H9 (cell line): ENCODE measurements around the gene FAM174C. TPM values are rescaled to one million over a fixed set of nuclear protein-coding genes. Genes with fewer than 3 reads are reported as not detected.

Experiments
- DNase-seq: peaks from one replicate; pipeline ENCODE4 v3.0.0-alpha.2; 2017
- H2AFZ ChIP-seq: one replicate; pipeline ENCODE4 v1.6.1; 2013; ENCODE audit warnings: mild to moderate bottlenecking, low read length, control low read depth, moderate library complexity
- H2AK5ac ChIP-seq: 2 replicates; pipeline ENCODE4 v1.6.1; 2013; ENCODE audit warnings: low read length, control low read depth, mixed read lengths; ENCODE audit not compliant: insufficient read length
- H2BK120ac ChIP-seq: one replicate; pipeline ENCODE4 v1.6.1; 2013; ENCODE audit warnings: low read depth, mild to moderate bottlenecking, low read length, control low read depth, inconsistent platforms; ENCODE audit not compliant: poor library complexity, severe bottlenecking
- H2BK12ac ChIP-seq: 2 replicates; pipeline ENCODE4 v1.6.1; 2013; ENCODE audit warnings: low read length, control low read depth, mixed read lengths, low read depth; ENCODE audit not compliant: insufficient read length
- H2BK15ac ChIP-seq: 2 replicates; pipeline ENCODE4 v1.6.1; 2013; ENCODE audit warnings: low read depth, low read length, control low read depth
- H2BK20ac ChIP-seq: one replicate; pipeline ENCODE4 v1.6.1; 2013; ENCODE audit warnings: low read depth, mild to moderate bottlenecking, low read length, control low read depth, inconsistent platforms; ENCODE audit not compliant: poor library complexity, severe bottlenecking
- H2BK5ac ChIP-seq: 2 replicates; pipeline ENCODE4 v1.6.1; 2013; ENCODE audit warnings: low read length, control low read depth, mixed read lengths; ENCODE audit not compliant: insufficient read length
- H3K14ac ChIP-seq: 2 replicates; pipeline ENCODE4 v1.6.1; 2013; ENCODE audit warnings: low read length, control low read depth; ENCODE audit not compliant: insufficient read depth
- H3K18ac ChIP-seq: 2 replicates; pipeline ENCODE4 v1.6.1; 2013; ENCODE audit warnings: low read depth, mild to moderate bottlenecking, mixed read lengths, low read length, control low read depth; ENCODE audit not compliant: insufficient read length
- H3K23ac ChIP-seq: 2 replicates; pipeline ENCODE4 v1.6.1; 2013; ENCODE audit warnings: low read length, control low read depth, mixed read lengths, low read depth; ENCODE audit not compliant: insufficient read length
- H3K23me2 ChIP-seq: 2 replicates; pipeline ENCODE4 v1.6.1; 2013; ENCODE audit warnings: low read depth, mild to moderate bottlenecking, mixed read lengths, low read length, control low read depth; ENCODE audit not compliant: insufficient read length, poor library complexity, severe bottlenecking
- H3K27ac ChIP-seq: 2 replicates; pipeline ENCODE4 v1.5.1; 2013; ENCODE audit warnings: low read length, control low read depth, mixed read lengths, low read depth; ENCODE audit not compliant: insufficient read length
- H3K27me3 ChIP-seq: 2 replicates; pipeline ENCODE4 v1.6.1; 2013; ENCODE audit warnings: low read length, control low read depth, inconsistent platforms; ENCODE audit not compliant: insufficient read depth
- H3K4ac ChIP-seq: 2 replicates; pipeline ENCODE4 v1.6.1; 2013; ENCODE audit warnings: low read depth, mild to moderate bottlenecking, control low read depth, inconsistent platforms, low read length, moderate library complexity
- H3K4me1 ChIP-seq: 2 replicates; pipeline ENCODE4 v1.6.1; 2013; ENCODE audit warnings: low read length, control low read depth, inconsistent platforms; ENCODE audit not compliant: insufficient read depth
- H3K4me2 ChIP-seq: 2 replicates; pipeline ENCODE4 v1.6.1; 2013; ENCODE audit warnings: low read length, control low read depth, mixed read lengths; ENCODE audit not compliant: insufficient read length, insufficient read depth
- H3K56ac ChIP-seq: 2 replicates; pipeline ENCODE4 v1.6.1; 2013; ENCODE audit warnings: low read depth, mild to moderate bottlenecking, mixed read lengths, low read length, control low read depth; ENCODE audit not compliant: insufficient read length
- H3K79me1 ChIP-seq: 2 replicates; pipeline ENCODE4 v1.6.1; 2013; ENCODE audit warnings: low read depth, mild to moderate bottlenecking, moderate library complexity, low read length, control low read depth, inconsistent platforms; ENCODE audit not compliant: insufficient read depth, poor library complexity, severe bottlenecking
- H3K79me2 ChIP-seq: 2 replicates; pipeline ENCODE4 v1.6.1; 2013; ENCODE audit warnings: low read length, control low read depth, inconsistent platforms; ENCODE audit not compliant: insufficient read depth
- H3K9ac ChIP-seq: 2 replicates; pipeline ENCODE4 v1.6.1; 2013; ENCODE audit warnings: low read length, control low read depth, mixed read lengths; ENCODE audit not compliant: insufficient read length; ENCODE audit errors: extremely low read depth
- H3K9me3 ChIP-seq: one replicate; pipeline ENCODE4 v1.6.1; 2013; ENCODE audit warnings: low read depth, low read length, inconsistent platforms; ENCODE audit not compliant: control insufficient read depth
- H3T11ph ChIP-seq: one replicate; pipeline ENCODE4 v1.6.1; 2013; ENCODE audit warnings: mild to moderate bottlenecking, low read length, control low read depth, inconsistent platforms
- H4K20me1 ChIP-seq: one replicate; pipeline ENCODE4 v1.6.1; 2013; ENCODE audit not compliant: control insufficient read depth, insufficient read length, insufficient read depth
- H4K5ac ChIP-seq: 2 replicates; pipeline ENCODE4 v1.6.1; 2013; ENCODE audit warnings: low read depth, mild to moderate bottlenecking, mixed read lengths, low read length, control low read depth; ENCODE audit not compliant: insufficient read length
- H4K8ac ChIP-seq: replicated peaks from 2 replicates; pipeline ENCODE4 v1.6.1; 2013; ENCODE audit warnings: low read length, control low read depth, mixed read lengths, low read depth; ENCODE audit not compliant: insufficient read length
- H4K91ac ChIP-seq: 2 replicates; pipeline ENCODE4 v1.6.1; 2013; ENCODE audit warnings: low read depth, mild to moderate bottlenecking, moderate library complexity, mixed read lengths, low read length, control low read depth; ENCODE audit not compliant: insufficient read length
- H3K27ac Mint-ChIP-seq, 3 experiments: 2 replicates in 2 of 3; 3 replicates in 1 of 3; pipeline ENCODE4 v1.8.0; 2020 to 2021; ENCODE audit warnings: mixed read lengths in 3 of 3, mild to moderate bottlenecking in 1 of 3, moderate library complexity in 1 of 3
- H3K27me3 Mint-ChIP-seq: 2 replicates; pipeline ENCODE4 v1.8.0; 2021; ENCODE audit warnings: low read depth, mild to moderate bottlenecking, moderate library complexity, mixed read lengths
- H3K36me3 Mint-ChIP-seq, 3 experiments: 2 replicates in 2 of 3; 3 replicates in 1 of 3; pipeline ENCODE4 v1.8.0; 2020 to 2021; ENCODE audit warnings: low read depth in 3 of 3, mixed read lengths in 3 of 3; ENCODE audit not compliant: insufficient read depth in 1 of 3
- H3K4me1 Mint-ChIP-seq, 2 experiments: 2 replicates each; pipeline ENCODE4 v1.8.0; 2020; ENCODE audit warnings: mixed read lengths in 2 of 2
- H3K4me3 Mint-ChIP-seq, 2 experiments: 2 replicates in 1 of 2; 3 replicates in 1 of 2; pipeline ENCODE4 v1.8.0; 2020 to 2021; ENCODE audit warnings: mild to moderate bottlenecking in 2 of 2, mixed read lengths in 2 of 2, moderate library complexity in 1 of 2
- H3K9me3 Mint-ChIP-seq, 2 experiments: 2 replicates in 1 of 2; 3 replicates in 1 of 2; pipeline ENCODE4 v1.8.0; 2020; ENCODE audit warnings: mild to moderate bottlenecking in 2 of 2, mixed read lengths in 2 of 2, moderate library complexity in 1 of 2
- CTCF ChIP-seq: fragments of 200-600 bp; sonication (generic); conservative IDR thresholded peaks from 3 replicates; pipeline ENCODE4 v1.8.0; 2021; ENCODE audit warnings: antibody characterized with exemption, mild to moderate bottlenecking
- WGBS: extraction: QIAGEN DNeasy Blood & Tissue Kit; methylation state at CpG from one replicate; pipeline ENCODE4 v1.1.7; 2013; ENCODE audit warnings: missing lambda C conversion rate, low lambda C conversion rate, mixed read lengths; ENCODE audit not compliant: insufficient read length; ENCODE audit errors: extremely low coverage; 5-methylcytosine and 5-hydroxymethylcytosine counted together
- total RNA-seq: library from RNA; stranded (reverse); gene quantifications from 2 replicates; pipeline ENCODE4 v1.2.1, GENCODE V29; 2021

FAM174C gene
- total RNA-seq, 1 experiment from 2014 or later = 63.0 TPM

- H3K27ac Mint-ChIP-seq = no peak overlapping the region
- Histone ChIP-seq H3K9ac (no peak overlapping the region), H3K14ac (no peak overlapping the region; the same call in 1 of the 2 replicates), H2BK12ac (no peak overlapping the region), H2BK20ac (no peak overlapping the region), H3K56ac (no peak overlapping the region), H3T11ph (no peak overlapping the region), H3K79me1 (no peaks in the 10 kb centered on the region), H3K27me3 (no peaks in the 10 kb centered on the region), H2BK15ac (no peak overlapping the region), H4K20me1 (no peaks in the 10 kb centered on the region), H3K27ac (no peak overlapping the region), H3K4me1 (no peaks in the 10 kb centered on the region), H2BK5ac (no peak overlapping the region), H2BK120ac (no peak overlapping the region), H3K79me2 (peaks cover 2% of the 10 kb centered on the region; the same call in 1 of the 2 replicates), H3K4me2 (no peak overlapping the region), H3K23me2 (peaks cover 4% of the 10 kb centered on the region), H3K23ac (no peak overlapping the region), H3K18ac (no peak overlapping the region), H4K5ac (no peak overlapping the region), H4K8ac (no peak overlapping the region), H4K91ac (no peak overlapping the region), H3K4ac (no peak overlapping the region), H2AFZ (no peak overlapping the region), H3K9me3 (no peaks in the 10 kb centered on the region), H2AK5ac (no peak overlapping the region)
- H3K36me3 Mint-ChIP-seq = no peaks in the 10 kb centered on the region
- peak overlapping the region; percentile 67 to 71; a peak in 4 of 5 replicates for H3K4me3 Mint-ChIP-seq
- WGBS = no CpG with 5 or more reads among the region's 55 CpGs
- no peak for TF ChIP-seq CTCF
- H3K9me3 Mint-ChIP-seq = no peaks in the 10 kb centered on the region
- peaks cover 7 to 23% of the 10 kb centered on the region in 2 experiments for H3K4me1 Mint-ChIP-seq
- no peak for DNase-seq
- H3K27me3 Mint-ChIP-seq = peaks cover 15% of the 10 kb centered on the region
Observed at GRCh38 chr19:1287354-1288225, 12.3 kb downstream of the FAM174C start.
